ENCODE results near the gene CST7. TPM values are rescaled to one million over a fixed set of nuclear protein-coding genes. Genes with fewer than 3 reads are reported as not detected.

The CST7 gene
- total RNA-seq, 2 donors from 2014 or later: 5.4 to 10.9 TPM

- H3K4me1 ChIP-seq (ENCODE audit: control insufficient read depth in 1 of 2, low read depth in 2 of 2): no peaks in the 10 kb centered on the region
- H3K4me3 ChIP-seq: no peak overlapping the region
- H3K27me3 ChIP-seq (replicated peaks; ENCODE audit: insufficient read depth): no peaks in the 10 kb centered on the region
- ATAC-seq (ENCODE audit: insufficient number of reproducible peaks, low FRiP score, low read depth) (no peak), DNase-seq (ENCODE audit: low spot score) (no peak)
- peaks cover 9% of the 10 kb centered on the region for H3K36me3 ChIP-seq
- H3K27ac ChIP-seq: no peak overlapping the region
- H3K9me3 ChIP-seq: no peaks in the 10 kb centered on the region
- TF ChIP-seq CTCF (IDR thresholded peaks at IDR 0.05): no peak
These were observed 30.2 kb downstream of the CST7 start for GRCh38 chr20:24979036-24979960.

GRCh38 chr20:24980291-24981053 lies 31.4 kb downstream of the CST7 start:
- Histone ChIP-seq H3K27ac (no peak overlapping the region), H3K4me1 (ENCODE audit: control insufficient read depth in 1 of 2, low read depth in 2 of 2) (peaks cover 0 to 3% of the 10 kb centered on the region in 2 donors), H3K27me3 (replicated peaks; ENCODE audit: insufficient read depth) (no peaks in the 10 kb centered on the region), H3K9me3 (no peaks in the 10 kb centered on the region), H3K36me3 (peaks cover 9% of the 10 kb centered on the region), H3K4me3 (no peak overlapping the region)
- TF ChIP-seq CTCF (IDR thresholded peaks at IDR 0.05): no peak
- no peak for DNase-seq (ENCODE audit: low spot score)
- no peak for ATAC-seq (ENCODE audit: insufficient number of reproducible peaks, low FRiP score, low read depth)

GRCh38 chr20:24981282-24981681 lies 32.2 kb downstream of the CST7 start:
- Histone ChIP-seq H3K9me3 (no peaks in the 10 kb centered on the region), H3K27ac (no peak overlapping the region), H3K4me1 (ENCODE audit: control insufficient read depth in 1 of 2, low read depth in 2 of 2) (peaks cover 0 to 3% of the 10 kb centered on the region in 2 donors), H3K4me3 (no peak overlapping the region), H3K27me3 (replicated peaks; ENCODE audit: insufficient read depth) (no peaks in the 10 kb centered on the region), H3K36me3 (peaks cover 9% of the 10 kb centered on the region)
- ATAC-seq (ENCODE audit: insufficient number of reproducible peaks, low FRiP score, low read depth) (no peak), DNase-seq (ENCODE audit: low spot score) (no peak)
- TF ChIP-seq CTCF (IDR thresholded peaks at IDR 0.05): no peak

- DNase-seq (ENCODE audit: low spot score) (no peak), ATAC-seq (ENCODE audit: insufficient number of reproducible peaks, low FRiP score, low read depth) (no peak)
These were observed 32.7 kb downstream of the CST7 start for GRCh38 chr20:24981790-24982189.

More at GRCh38 chr20:24981790-24982189, 32.7 kb downstream of the CST7 start:
- Histone ChIP-seq H3K27ac (no peak overlapping the region), H3K36me3 (peaks cover 9% of the 10 kb centered on the region), H3K27me3 (replicated peaks; ENCODE audit: insufficient read depth) (no peaks in the 10 kb centered on the region), H3K9me3 (no peaks in the 10 kb centered on the region), H3K4me1 (ENCODE audit: control insufficient read depth in 1 of 2, low read depth in 2 of 2) (peaks cover 0 to 3% of the 10 kb centered on the region in 2 donors), H3K4me3 (no peak overlapping the region)
- no peak for TF ChIP-seq CTCF (IDR thresholded peaks at IDR 0.05)
